Thyroid gland (tissue), 4 donors: Measurements from ENCODE around the gene MB.

ENCODE experiments used
- POLR2A ChIP-seq, 2 donors: fragments of 450-650 bp; IDR thresholded peaks; one replicate each; pipeline ENCODE4 v1.6.1; 2017; ENCODE audit warnings: antibody characterized with exemption in 2 of 2, mild to moderate bottlenecking in 2 of 2, moderate library complexity in 1 of 2
- TF ChIP-seq, protein P1 (sequence below), 6 experiments: fragments of 200-600 bp in 3 of 6; fragments of 450-650 bp in 3 of 6; sonication (generic) in 3 of 6; IDR thresholded peaks; one replicate each; pipeline ENCODE4 v1.5.1; 2016 to 2019; ENCODE audit warnings: antibody characterized with exemption in 6 of 6, mild to moderate bottlenecking in 2 of 6, inconsistent platforms in 1 of 6, moderate library complexity in 1 of 6

DNA sequence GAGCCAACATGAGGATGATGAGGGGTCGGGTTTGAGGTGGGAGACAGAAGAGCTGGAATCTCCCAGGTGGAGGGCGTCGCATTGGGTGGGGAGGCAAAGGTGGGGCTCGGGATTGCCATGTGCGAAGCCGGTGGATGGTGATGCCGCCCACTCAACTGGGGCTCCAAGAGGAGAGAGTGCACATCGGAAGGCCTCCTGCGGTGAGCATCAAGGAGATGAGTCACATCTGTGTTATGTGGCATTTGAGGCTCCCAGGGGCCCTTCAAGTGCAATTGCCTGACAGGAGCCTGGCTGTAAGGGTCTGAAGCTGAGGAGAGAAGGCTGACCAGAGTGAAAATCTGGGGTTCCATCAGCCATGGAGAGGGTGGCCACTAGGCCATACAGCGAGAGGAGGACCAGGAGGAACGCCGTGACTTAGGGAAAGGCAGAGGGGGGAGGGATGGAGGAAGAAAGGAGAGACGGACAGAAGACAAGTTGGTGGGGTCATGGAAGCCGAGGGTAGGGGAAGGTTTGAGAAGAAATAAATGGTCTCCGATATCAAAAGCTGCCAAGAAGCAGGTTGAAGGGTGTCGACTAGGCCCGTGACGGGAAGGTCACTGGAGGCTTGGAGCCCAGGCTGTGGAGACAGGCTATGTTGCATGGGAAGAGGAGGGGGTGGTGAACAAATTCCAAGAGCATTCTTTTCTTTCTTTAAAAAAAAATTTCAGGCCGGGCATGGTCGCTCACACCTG is 55.2 kb downstream of the MB start:
- TF ChIP-seq, protein P1, sequence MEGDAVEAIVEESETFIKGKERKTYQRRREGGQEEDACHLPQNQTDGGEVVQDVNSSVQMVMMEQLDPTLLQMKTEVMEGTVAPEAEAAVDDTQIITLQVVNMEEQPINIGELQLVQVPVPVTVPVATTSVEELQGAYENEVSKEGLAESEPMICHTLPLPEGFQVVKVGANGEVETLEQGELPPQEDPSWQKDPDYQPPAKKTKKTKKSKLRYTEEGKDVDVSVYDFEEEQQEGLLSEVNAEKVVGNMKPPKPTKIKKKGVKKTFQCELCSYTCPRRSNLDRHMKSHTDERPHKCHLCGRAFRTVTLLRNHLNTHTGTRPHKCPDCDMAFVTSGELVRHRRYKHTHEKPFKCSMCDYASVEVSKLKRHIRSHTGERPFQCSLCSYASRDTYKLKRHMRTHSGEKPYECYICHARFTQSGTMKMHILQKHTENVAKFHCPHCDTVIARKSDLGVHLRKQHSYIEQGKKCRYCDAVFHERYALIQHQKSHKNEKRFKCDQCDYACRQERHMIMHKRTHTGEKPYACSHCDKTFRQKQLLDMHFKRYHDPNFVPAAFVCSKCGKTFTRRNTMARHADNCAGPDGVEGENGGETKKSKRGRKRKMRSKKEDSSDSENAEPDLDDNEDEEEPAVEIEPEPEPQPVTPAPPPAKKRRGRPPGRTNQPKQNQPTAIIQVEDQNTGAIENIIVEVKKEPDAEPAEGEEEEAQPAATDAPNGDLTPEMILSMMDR (IDR thresholded peaks at IDR 0.05): no peak
- no peak for TF ChIP-seq POLR2A (IDR thresholded peaks at IDR 0.05)
